Stimulated activated CD4-positive, alpha-beta T cell treated with anti-CD3 and anti-CD28 coated beads, Interleukin-15, amount 100 ng/mL, for 24 hours (primary cell): Measurements from ENCODE around the gene FOXP1.
"Not testable (repeated sequence)": the region's sequence is repeated elsewhere in the genome, so short reads cannot be mapped to it uniquely, and the experiment has no call there.

Experiments used
- DNase-seq: peaks from one replicate; pipeline ENCODE4 v3.0.0-alpha.2; 2020

The FOXP1 gene

DNA sequence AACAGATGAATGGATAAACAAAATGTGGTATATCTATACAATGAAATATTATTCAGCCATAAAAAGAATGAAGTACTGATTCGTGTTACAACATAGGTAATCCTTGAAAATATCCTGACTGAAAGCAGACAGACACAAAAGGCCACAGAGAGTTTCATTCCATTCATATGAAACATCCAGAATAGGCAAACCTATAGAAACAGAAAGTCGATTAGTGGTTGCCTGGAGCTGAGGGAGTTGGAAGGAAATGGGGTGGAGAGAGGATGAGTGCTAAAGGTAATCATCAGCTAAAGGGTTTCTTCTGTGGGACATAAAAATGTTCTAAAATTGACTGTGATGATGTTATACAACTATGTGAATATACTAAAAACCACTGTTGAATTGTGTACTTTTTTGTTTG, 22.9 kb downstream of the FOXP1 start:
- no peak for DNase-seq

DNA sequence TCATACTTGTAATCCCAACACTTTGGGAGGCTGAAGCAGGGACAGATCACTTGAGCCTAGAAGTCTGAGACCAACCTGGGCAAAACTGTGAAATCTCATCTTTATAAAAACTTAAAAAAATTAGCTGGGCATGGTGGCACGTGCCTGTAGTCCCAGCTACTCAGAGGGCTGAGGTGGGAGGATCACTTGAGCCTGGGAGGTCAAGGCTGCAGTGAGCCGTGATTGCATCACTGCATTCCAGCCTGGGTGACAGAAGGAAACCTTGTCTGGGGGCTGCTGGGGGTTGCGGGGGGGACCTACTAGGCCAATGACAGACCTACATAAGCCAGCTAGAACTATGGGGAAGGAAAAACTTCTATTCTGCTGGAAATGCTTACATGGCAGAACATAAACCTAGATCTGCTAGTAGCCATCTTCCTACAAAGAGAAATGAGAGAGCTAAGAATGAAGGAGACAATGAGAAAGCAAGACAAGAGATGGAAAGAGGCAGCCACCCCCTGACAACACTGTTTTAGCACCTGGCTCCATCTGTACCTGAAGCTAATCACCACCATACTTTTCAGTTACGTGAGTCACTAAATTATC, 23.9 kb downstream of the FOXP1 start:
- DNase-seq = no peak

DNA sequence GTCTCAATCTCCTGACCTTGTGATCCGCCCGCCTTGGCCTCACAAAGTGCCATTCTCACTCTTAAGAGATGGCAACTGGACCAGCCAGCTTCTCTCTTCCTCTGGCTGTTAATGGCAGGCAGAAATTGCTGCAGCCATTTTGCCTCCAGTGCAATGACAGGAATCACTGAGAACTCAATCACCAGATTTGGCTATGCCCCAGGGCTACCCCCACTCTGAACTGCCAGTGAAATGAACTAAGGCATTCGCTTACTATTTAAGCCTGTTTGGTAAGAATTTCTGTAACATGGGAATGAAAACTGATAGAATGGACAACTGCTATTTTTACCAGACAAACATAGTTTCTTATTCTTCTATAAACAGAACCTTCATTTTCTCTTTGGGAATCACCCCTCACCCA, 24.5 kb downstream of the FOXP1 start:
- DNase-seq = no peak

DNA sequence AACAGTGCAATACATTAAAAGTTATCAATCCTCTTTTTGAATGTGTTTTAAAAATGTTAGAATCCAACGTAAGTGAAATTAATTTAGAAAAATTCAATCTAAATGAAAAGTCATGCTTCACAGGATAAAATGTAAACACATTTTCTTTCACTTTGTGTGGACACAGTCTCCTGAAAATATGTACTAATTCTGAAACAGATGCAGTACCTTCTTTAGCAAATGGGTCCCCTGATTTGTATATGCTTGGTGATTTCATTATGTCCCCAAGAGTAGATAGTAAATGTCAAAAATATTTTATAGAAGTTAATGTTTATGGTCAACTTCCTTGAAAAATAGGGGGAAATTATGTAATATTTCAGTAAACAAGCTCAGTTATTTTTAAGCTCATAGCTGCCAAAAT, 28.9 kb downstream of the FOXP1 start:
- DNase-seq = no peak

DNA sequence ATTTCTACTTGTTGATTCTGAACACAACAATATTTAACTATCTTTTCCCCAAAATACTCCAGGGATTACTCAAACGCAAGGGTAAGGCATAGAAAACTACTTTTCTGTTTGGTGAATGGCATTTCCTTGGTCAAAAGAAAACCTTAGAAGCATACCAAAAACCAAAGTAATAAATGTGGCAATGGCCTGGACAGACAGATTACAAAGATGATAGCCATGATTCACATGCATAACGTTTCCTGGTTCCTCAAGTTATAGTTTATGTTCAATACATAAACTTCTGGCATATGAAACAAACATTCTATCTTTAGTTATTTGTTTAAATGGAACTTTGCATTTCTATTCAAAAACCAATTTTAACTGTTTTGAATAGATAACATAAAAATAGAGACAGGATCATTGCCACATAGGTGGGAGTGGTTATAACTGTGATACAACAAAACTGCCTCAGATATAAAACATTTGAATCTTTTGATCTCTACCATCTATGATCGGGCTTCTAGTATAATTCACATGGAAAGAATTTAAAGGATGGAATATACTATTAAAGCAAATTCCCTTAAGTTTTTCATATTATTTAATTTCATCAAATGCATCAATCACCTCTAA, 32.1 kb downstream of the FOXP1 start:
- DNase-seq = no peak

DNA sequence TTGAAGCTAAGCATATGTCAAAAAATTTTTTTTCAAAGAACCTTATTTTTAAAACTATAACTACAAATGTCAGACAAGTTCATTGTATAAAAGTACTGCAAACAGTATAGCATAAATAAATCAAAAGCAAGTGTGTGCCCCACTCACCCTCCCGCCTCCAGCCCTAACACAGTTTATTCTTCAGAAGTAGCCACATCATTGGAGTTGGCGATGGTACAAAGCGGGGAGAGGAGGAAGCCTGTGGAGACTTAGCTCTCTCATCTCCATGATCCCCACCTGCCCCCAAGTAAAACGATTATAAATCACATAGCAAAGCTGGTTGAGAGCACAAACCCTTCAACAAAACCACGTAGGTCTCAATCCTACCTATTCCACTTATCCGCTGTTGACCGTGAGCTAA, 33.6 kb downstream of the FOXP1 start:
- no peak for DNase-seq

DNA sequence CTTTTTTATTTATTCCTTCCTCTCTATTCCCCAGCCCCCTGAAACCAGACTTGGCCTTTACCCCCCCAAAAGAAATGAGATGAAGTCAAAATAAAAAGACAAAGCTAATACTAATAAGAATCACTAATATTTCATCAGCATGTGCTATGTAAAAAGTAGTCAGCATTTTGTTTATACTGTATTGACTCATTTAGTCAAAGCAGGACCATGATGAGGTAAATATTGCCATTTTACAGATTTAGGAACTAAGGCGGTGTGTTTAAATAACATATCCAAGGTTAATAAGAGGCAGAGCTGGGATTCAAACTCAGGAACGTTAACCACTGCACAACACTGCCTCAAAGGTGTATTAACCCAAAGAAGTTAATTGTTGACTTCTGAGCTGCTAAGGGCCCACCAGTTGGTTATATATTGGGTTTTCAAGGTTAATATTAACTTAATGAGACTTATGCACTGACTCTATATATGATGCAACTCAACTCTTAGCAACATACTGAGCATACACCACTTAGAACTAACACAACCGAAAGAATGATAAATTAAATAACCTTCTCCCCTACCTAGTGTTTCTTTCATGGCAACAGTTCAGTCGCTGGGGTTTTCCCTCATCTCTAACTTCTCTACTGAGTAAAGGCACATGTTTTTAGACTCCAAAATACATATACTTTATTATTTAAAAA, 34.7 kb downstream of the FOXP1 start:
- no peak for DNase-seq

DNA sequence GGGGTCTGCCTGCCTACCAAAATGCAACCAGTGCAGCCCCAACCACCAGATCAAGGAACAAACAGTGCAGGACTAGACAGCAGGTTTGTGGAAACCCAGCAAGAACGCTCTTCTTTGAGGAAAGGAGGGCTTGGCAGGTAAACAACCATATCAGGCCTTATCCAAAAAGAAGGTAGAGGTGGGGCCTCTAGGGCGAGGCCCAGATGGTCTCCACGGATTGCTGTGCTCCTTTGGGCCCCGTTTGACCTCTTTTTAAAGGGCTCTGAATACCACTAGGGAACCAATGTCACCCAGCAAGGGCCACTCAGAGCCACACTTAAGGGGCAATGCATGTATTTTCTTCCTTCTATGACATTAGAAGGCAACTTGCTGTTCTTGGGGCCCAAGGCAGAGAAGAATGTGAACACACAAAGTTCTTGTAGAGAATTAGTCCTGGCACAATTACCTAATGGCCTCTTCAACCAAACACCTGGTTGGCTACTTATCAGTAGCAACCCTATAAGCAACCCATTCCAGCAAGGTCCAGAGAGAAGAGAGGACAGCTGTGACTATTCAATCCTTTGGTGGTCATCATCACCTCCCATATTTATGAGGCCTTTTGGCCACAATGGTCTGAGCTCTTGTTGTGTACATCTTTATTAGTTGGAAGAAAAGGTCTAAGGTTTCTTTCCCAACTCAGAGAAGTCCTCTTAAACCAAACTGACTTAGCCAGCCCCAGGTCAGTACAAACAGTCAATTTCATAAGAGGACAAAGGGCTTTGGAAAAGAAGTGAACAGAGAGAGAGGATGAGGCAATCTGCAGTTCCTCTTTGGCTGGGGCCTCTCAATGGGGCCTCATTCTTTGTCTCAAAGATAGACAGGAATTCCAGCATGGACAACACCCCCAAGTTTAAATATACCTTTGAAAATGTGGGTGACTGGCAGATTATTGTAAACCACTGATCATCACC, 36.0 kb downstream of the FOXP1 start:
- no peak for DNase-seq

DNA sequence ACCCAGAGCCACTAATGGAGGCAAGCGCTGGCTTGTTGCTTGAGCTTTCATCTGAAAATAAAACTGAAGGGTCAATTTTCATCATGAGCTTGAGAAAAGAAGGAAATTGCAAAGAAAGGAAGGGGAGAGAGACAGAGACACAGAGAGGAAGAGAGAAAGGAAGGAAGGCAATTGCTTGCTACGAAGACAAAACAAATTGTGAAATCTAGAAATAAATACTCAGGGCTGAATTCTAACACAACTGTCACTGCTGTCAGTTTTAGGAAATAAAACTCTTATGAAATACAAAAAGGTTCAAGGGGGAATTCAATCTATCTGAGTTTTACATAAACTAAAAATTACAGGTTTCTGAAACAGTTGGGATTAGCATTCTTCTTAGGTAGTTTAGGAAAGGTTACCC, 36.7 kb downstream of the FOXP1 start:
- DNase-seq = no peak

DNA sequence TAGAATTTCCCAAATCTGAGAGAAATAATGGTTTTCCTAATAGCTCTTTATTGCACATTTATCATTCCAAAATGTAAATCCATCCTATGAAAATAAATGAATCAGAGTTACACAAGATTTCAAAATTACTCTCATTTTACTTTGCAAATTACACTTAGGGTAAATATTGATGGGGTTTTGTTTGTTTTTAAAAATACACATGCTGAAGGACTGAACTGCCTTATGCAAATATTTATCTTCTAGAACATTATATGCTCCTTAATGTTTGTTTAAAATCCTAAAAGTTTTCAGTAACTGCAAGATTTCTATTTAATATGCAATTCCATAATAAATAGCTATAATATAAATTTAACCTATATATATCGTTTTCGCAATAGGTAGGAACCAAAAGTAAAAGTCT, 38.2 kb downstream of the FOXP1 start:
- no peak for DNase-seq

DNA sequence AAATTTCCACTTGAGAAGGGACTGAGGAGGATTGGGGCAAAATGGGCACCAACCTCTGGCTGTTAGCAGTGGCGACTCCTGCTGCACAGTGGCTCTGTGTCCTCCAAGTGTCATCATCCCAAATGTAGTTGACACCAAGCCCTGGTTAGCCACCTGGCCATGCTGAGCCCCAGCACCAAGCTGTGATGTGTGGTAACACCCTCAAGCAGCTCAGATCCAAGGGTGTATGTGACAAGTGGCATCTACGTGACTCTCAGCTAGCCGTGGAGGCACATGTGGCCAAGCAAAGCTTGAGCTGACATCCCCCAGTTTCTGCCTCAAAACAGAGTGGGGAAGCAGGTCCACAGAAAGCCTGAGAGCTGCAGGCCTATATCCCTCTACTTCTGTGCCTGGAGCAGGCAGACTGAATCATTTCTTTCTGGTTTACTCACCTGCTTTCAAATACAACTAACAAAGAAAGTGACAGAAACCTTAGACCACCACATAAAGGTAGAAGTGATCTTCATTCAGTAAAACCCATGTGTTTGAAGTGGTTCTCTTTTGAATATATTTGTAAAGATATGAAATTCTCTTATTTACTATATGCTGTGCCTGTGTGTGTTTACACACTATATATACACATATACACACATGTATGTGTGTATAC, 40.0 kb downstream of the FOXP1 start:
- peak; percentile 35 for DNase-seq

DNA sequence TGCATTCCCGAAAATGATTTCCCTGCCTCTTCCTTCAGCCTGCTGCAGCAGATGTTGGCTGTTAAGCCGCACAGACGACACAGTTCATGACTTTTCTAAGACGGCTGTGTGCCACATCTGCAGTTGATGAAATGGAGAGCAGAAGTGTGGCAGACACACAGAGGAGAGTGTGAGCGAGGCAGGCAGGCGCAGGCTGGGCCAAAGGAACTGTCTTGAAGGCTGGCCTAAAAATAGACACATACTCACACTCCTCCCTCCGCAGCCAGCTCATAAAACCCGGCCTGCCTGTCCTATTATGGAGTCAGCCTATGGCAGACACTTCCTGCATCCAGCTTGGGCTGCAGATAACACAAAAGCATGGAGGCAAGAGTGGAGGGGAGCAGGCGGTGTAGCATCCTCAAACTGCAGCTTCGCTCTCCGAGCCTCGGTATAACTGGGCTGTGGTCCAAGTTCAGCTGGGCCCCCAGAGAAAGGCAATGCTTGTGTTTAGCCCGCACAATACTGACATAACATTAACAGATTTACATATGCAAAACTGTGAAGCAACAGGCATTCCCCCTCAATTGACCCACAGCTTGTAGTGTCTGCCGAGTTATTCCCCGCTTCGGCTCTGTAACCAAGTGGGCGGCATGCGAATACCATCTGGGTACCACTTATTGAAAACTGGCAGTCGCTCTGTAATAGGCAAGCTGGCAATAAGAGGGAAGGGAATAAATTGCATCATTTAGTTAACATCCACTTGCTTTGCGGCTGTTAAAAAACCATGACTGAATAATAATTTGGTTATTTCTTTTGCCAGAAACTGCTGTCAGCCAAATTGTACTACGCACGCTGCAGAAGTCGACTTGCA, 40.8 kb downstream of the FOXP1 start:
- DNase-seq = peak; percentile 23

DNA sequence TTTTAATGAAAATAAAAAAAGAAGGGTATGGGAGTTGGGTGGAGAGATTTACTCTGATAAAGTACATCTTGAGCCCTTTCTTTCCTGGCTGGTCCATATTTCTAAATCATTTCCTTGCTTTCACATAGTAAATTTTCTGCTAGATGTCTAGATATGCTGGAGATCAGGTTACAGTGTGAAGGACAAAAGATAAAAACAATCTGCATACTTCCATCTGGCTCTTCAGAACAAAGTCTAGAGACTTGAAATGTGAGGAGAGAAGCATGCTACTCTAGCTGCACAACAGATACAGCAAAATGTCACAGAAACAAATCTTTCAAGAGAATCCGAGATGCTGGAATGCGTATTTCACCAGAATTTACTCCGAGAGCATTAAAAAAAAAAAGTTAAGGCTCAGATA, 42.2 kb downstream of the FOXP1 start:
- no peak for DNase-seq

DNA sequence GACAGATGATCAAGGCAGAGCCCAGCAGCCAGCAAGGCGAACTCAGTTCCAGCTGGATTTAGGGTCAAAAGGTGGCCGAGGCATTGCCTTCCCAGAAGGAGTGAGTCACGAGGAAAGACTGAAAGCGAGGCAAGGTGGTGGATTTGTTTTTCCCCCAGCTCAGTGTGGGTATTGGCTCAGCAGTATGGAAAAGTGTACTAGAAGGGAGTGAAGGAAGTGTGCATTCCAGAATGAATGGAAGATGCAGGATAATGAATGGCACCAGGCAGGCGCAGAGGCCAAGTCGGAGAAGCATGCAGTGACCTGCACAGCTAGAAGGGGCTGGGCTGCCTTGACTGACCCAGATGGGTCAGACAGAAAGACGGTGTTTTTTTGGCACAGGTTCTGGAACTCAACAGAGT, 46.3 kb downstream of the FOXP1 start:
- DNase-seq = no peak

DNA sequence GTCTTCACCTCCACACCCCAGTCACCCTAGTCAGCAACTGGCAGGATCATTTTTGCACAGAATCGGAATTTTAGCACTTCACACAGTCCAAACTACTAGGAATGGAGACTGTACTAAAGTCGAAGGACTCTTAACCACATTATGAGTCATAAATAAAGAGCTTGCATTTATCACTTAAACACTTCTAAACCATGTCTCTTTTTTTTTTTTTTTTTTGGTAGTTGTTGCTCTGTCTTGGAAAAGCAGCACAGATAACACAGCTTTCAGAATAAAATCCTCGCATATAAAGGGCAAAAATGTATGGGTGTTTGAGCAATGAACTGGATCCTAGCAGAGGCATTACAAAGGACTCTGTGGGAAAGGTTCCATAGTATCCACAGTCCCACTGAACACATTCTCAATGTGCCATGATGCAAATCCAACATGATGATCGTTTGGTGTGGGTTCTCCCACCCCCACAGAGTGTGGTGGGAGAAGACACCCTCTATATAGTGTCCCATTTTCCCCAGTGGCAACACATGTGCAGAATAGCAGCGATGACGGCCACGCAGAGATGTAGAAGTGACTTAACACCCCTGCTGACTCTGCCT, 47.1 kb downstream of the FOXP1 start:
- no peak for DNase-seq

DNA sequence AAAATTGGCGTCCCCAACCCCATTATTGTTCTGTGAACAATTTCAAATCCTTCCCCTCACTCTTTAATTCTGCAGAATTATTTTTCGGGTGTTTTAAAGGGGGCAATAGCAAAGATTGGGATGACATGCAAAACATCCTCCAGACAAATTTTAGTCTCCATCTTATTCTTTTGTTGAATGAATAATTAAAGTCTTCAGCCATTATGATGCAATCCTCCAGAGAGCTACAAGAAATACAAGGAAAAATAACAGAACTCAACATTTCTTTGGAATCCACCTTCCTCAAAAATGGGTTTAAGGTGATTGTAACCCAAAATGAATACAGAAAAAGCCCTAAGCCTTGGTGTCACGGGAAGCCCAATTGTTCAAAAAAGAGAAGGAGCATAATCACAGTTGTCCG, 49.9 kb downstream of the FOXP1 start:
- DNase-seq = no peak

DNA sequence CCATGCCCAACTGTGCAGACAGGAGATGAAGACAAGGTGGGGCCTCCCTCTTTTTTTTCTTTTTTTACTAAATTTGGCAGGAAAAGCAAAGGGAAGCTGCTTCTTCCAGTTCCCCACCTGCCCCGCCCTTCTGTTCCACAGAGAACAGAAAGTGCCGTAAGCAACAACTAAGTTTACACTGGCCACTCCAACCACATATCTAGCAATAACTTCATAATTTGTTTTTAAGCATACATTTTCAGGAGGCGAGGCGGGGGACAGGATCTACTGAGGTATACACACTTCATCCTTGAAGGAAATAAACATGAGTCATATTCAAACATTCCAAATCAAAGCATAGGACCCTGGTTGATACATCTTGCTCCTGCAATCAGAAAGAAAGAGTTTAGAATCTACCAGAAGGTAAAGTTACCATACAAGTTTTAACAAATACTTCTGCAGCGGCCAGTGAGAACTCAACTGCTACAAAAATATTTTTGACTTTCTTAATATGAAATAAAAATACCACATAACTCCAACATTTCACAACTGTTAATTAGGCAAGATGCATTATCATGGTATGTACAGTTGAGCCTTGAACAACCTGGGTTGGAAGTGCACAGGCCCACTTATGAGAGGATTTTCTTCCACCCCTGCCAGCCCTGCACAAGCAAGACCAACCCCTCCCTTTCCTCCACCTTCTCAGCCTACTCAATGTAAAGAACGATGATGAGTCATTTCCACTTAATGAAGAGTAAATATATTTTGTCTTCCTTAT, 50.7 kb downstream of the FOXP1 start:
- DNase-seq = no peak

DNA sequence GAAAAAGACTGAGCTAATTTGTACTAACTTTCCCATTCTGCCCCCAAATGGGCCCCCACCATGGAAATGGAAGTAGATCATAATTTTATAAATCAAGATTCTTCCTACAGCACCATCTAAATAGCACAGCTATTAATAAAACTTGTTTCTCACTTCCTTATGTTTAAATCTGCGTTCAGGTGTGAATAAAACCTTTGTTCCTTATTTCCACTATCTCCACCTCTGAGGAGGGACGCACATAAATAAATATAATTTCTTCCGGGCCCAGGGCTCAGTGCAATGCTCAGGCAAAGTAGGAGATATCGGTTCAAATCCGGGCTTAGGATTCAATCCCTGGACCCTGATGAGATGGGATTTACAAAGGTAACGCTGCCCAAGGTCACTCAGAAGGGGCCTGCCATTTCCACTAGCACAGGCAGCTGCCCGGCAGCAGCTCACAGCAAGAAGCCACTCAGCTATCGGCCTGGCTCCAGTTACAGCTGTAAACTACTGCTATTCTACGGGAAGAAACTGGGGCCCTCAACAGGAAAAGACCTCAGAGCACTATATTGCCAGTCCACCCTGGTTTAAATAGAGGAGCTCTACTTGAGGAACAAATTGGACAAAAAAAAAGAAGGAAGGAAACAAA, 52.5 kb downstream of the FOXP1 start:
- no peak for DNase-seq

DNA sequence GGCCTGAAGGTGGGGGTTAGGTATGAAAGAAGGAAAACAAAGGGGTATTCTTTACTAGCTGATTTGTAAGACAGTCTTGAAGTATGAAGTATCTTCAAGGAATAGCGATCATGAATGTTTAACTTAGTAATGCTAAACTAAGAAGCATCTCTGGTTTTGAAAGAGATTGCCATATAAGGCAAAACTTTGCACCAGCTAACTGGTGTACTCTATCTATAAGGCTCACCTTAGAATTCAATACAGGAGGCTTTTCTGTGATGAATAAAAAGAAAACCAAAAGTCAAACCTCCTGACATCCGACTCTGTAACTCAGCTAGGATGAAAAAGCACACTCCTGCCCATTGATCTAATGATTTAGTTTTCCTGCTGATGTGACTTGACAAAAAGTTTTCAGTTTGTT, 54.7 kb downstream of the FOXP1 start:
- no peak for DNase-seq

DNA sequence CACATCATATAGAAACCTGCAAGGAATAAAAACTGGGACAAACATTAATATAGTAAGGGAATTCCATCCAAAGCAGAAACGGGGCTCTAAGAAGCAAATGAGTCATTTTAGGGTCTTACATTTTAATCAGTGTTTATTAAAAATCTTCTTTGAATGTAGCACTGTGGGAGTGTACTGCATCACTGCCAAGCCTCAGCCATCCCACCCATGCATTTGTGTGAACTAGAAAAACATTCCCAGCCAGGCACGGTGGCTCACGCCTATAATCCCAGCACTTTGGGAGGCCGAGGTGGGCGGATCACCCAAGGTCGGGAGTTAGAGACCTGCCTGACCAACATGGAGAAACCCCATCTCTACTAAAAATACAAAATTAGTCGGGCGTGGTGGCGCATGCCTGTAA, 57.1 kb downstream of the FOXP1 start:
- DNase-seq = not testable (repeated sequence)
